CD14-positive monocyte (primary cell): Measurements from ENCODE around the gene IL2RG. TPM values are rescaled to one million over a fixed set of nuclear protein-coding genes. Genes with fewer than 3 reads are reported as not detected.

Experiments
- DNase-seq, 3 donors: peaks; one replicate each; pipeline ENCODE4 v3.0.0-alpha.2; 2011 to 2022
- H2AFZ ChIP-seq: 2 replicates; pipeline ENCODE4 v1.6.0; 2012; ENCODE audit warnings: mild to moderate bottlenecking, low read depth, low read length, inconsistent platforms; ENCODE audit not compliant: insufficient read depth, poor library complexity, severe bottlenecking
- H3K27ac ChIP-seq, 2 donors: 1 replicate in 1 of 2; 2 replicates in 1 of 2; pipeline ENCODE4 v1.5.1; 2012 to 2013; ENCODE audit warnings: low read length in 2 of 2, control low read depth in 1 of 2, inconsistent platforms in 1 of 2, low read depth in 1 of 2, mild to moderate bottlenecking in 1 of 2
- H3K27me3 ChIP-seq, 2 donors: one replicate each; pipeline versions ENCODE4 v1.6.0 to v1.6.1; 2011 to 2013; ENCODE audit warnings: low read length in 2 of 2; ENCODE audit not compliant: control insufficient read depth in 2 of 2, insufficient read depth in 2 of 2
- H3K36me3 ChIP-seq, 2 donors: replicated peaks in 1 of 2; 1 replicate in 1 of 2; 2 replicates in 1 of 2; pipeline versions ENCODE4 v1.5.1 to v1.6.1; 2012 to 2013; ENCODE audit warnings: low read length in 2 of 2, control low read depth in 1 of 2, inconsistent platforms in 1 of 2, mild to moderate bottlenecking in 1 of 2; ENCODE audit not compliant: insufficient read depth in 2 of 2, control insufficient read depth in 1 of 2
- H3K4me1 ChIP-seq, 2 donors: 1 replicate in 1 of 2; 2 replicates in 1 of 2; pipeline versions ENCODE4 v1.5.1 to v1.6.1; 2012 to 2013; ENCODE audit warnings: low read length in 2 of 2, control low read depth in 1 of 2, inconsistent platforms in 1 of 2, mild to moderate bottlenecking in 1 of 2, moderate library complexity in 1 of 2; ENCODE audit not compliant: insufficient read depth in 2 of 2, control insufficient read depth in 1 of 2
- H3K4me2 ChIP-seq: replicated peaks from 2 replicates; pipeline ENCODE3; 2012; ENCODE audit warnings: low read length, moderate library complexity, mild to moderate bottlenecking; ENCODE audit not compliant: poor library complexity, severe bottlenecking; ENCODE audit errors: extremely low read depth
- H3K4me3 ChIP-seq, 3 experiments: fragments of 200-600 bp in 1 of 3; sonication (generic) in 1 of 3; replicated peaks in 1 of 3; 1 replicate in 2 of 3; 2 replicates in 1 of 3; pipeline ENCODE4 v1.5.1; 2011 to 2013; ENCODE audit warnings: low read length in 3 of 3, mild to moderate bottlenecking in 3 of 3, control low read depth in 2 of 3, low read depth in 2 of 3, inconsistent platforms in 1 of 3, moderate library complexity in 1 of 3
- H3K79me2 ChIP-seq: 2 replicates; pipeline ENCODE4 v1.6.0; 2012; ENCODE audit warnings: mild to moderate bottlenecking, control low read depth, inconsistent platforms, low read length, moderate library complexity; ENCODE audit not compliant: insufficient read depth
- H3K9ac ChIP-seq: 2 replicates; pipeline ENCODE4 v1.6.0; 2017; ENCODE audit warnings: low read length, mild to moderate bottlenecking; ENCODE audit not compliant: insufficient read depth, poor library complexity, severe bottlenecking
- H3K9me3 ChIP-seq, 2 donors: replicated peaks in 1 of 2; 1 replicate in 1 of 2; 2 replicates in 1 of 2; pipeline versions ENCODE4 v1.5.1 to v1.6.1; 2012 to 2013; ENCODE audit warnings: low read length in 2 of 2, control low read depth in 1 of 2; ENCODE audit not compliant: control insufficient read depth in 1 of 2, insufficient read depth in 1 of 2
- H4K20me1 ChIP-seq: 2 replicates; pipeline ENCODE4 v1.6.0; 2012; ENCODE audit warnings: mild to moderate bottlenecking, low read length, control low read depth, moderate library complexity; ENCODE audit not compliant: insufficient read depth
- H3K27ac Mint-ChIP-seq, 7 donors: one replicate each; pipeline ENCODE4 v1.8.0; 2020; ENCODE audit warnings: mild to moderate bottlenecking in 7 of 7, mixed read lengths in 7 of 7, moderate library complexity in 6 of 7, inconsistent platforms in 2 of 7
- H3K27me3 Mint-ChIP-seq, 3 donors: one replicate each; pipeline ENCODE4 v1.8.0; 2021 to 2022; ENCODE audit warnings: low read depth in 3 of 3, mild to moderate bottlenecking in 3 of 3, mixed read lengths in 3 of 3, moderate library complexity in 3 of 3, inconsistent platforms in 1 of 3
- H3K36me3 Mint-ChIP-seq, 2 donors: one replicate each; pipeline ENCODE4 v1.8.0; 2020; ENCODE audit warnings: mixed read lengths in 2 of 2, inconsistent platforms in 1 of 2, mild to moderate bottlenecking in 1 of 2
- H3K4me1 Mint-ChIP-seq: one replicate; pipeline ENCODE4 v1.8.0; 2020; ENCODE audit warnings: mild to moderate bottlenecking, mixed read lengths
- H3K4me3 Mint-ChIP-seq, 2 donors: one replicate each; pipeline ENCODE4 v1.8.0; 2020; ENCODE audit warnings: mild to moderate bottlenecking in 2 of 2, mixed read lengths in 2 of 2, moderate library complexity in 1 of 2
- H3K9me3 Mint-ChIP-seq, 7 donors: one replicate each; pipeline ENCODE4 v1.8.0; 2020 to 2022; ENCODE audit warnings: mixed read lengths in 7 of 7, mild to moderate bottlenecking in 6 of 7, moderate library complexity in 6 of 7, inconsistent platforms in 2 of 7
- CTCF ChIP-seq: fragments of 200-600 bp; IDR thresholded peaks from one replicate; pipeline ENCODE4 v1.8.0; 2022; ENCODE audit warnings: antibody characterized with exemption, mild to moderate bottlenecking
- WGBS: methylation state at CpG from one replicate; pipeline ENCODE4 v1.1.5; 2013; ENCODE audit warnings: missing lambda C conversion rate; ENCODE audit not compliant: insufficient coverage; 5-methylcytosine and 5-hydroxymethylcytosine counted together
- intact Hi-C, 2 donors: fragments of 100-400 bp; cut with micrococcal nuclease; formaldehyde crosslinking; loops; one replicate each; pipeline versions ENCODE4 v1.15.0 to v1.15.1; 2023
- polyA plus RNA-seq, 3 donors: library from polyadenylated mRNA; depleted of rRNA in 1 of 3; unstranded in 2 of 3; stranded (reverse) in 1 of 3; fragments of 300-500 nt in 2 of 3; fragments of >200 nt in 1 of 3; fragmentation: Illumina TruSeq in 2 of 3; gene quantifications; 1 replicate in 2 of 3; 2 replicates in 1 of 3; pipeline ENCODE4 v1.2.3, GENCODE V29; 2012 to 2021

Gene IL2RG
- polyA plus RNA-seq, 3 donors, result 48.3 to 105 (median 94.5) TPM

- Mint-ChIP-seq H3K4me1 (peaks cover 4% of the 10 kb centered on the region), H3K36me3 (no peaks in the 10 kb centered on the region), H3K27ac (no peak overlapping the region), H3K9me3 (peaks cover 0 to 4% (median 0%) of the 10 kb centered on the region in 7 donors), H3K4me3 (no peak overlapping the region), H3K27me3 (peaks cover 0 to 8% (median 5%) of the 10 kb centered on the region in 3 donors)
- Histone ChIP-seq H3K4me3 (no peak overlapping the region), H4K20me1 (no peaks in the 10 kb centered on the region), H2AFZ (no peak overlapping the region), H3K9me3 (no peaks in the 10 kb centered on the region), H3K36me3 (no peaks in the 10 kb centered on the region), H3K4me1 (peaks cover 5 to 7% of the 10 kb centered on the region in 2 donors), H3K27ac (no peak overlapping the region), H3K79me2 (no peaks in the 10 kb centered on the region), H3K4me2 (no peak overlapping the region), H3K9ac (no peak overlapping the region), H3K27me3 (no peaks in the 10 kb centered on the region)
- no peak for TF ChIP-seq CTCF
- intact Hi-C loops, result loop anchor here in 1 of 2 donors (10.0 kb wide), 1 partner anchor 84 kb away; no protein-coding TSS in a partner anchor
- WGBS, result no CpG with 5 or more reads among the region's 5 CpGs
- DNase-seq, result no peak
These were observed 20.1 kb downstream of the IL2RG start for GRCh38 chrX:71091263-71091662.

GRCh38 chrX:71085900-71086299, 25.5 kb downstream of the IL2RG start:
- no peak overlapping the region for H3K4me3 Mint-ChIP-seq
- no peak overlapping the region for H3K27ac ChIP-seq
- H4K20me1 ChIP-seq, result no peaks in the 10 kb centered on the region
- no peaks in the 10 kb centered on the region for H3K79me2 ChIP-seq
- H3K9me3 Mint-ChIP-seq, result peaks cover 0 to 3% (median 0%) of the 10 kb centered on the region in 7 donors
- H2AFZ ChIP-seq, result no peak overlapping the region
- no peaks in the 10 kb centered on the region for H3K36me3 ChIP-seq
- H3K9me3 ChIP-seq, result no peaks in the 10 kb centered on the region
- no peak for DNase-seq
- no peaks in the 10 kb centered on the region for H3K4me1 Mint-ChIP-seq
- H3K27ac Mint-ChIP-seq, result no peak overlapping the region
- no peaks in the 10 kb centered on the region for H3K27me3 ChIP-seq
- H3K9ac ChIP-seq, result no peak overlapping the region
- TF ChIP-seq CTCF, result no peak
- H3K4me2 ChIP-seq, result no peak overlapping the region
- WGBS, result 80% methylated on average over 1 of the region's 4 CpGs
- H3K27me3 Mint-ChIP-seq, result peaks cover 0 to 3% (median 2%) of the 10 kb centered on the region in 3 donors
- no peaks in the 10 kb centered on the region for H3K36me3 Mint-ChIP-seq
- H3K4me3 ChIP-seq, result no peak overlapping the region
- intact Hi-C loops, result no loop called here
- no peaks in the 10 kb centered on the region for H3K4me1 ChIP-seq
